ENCODE results near the gene NEDD8.

The NEDD8 gene

GRCh38 chr14:24252289-24253124 is 20.3 kb upstream of the NEDD8 start:
- intact Hi-C loops (cut with DNase I), result no loop called here

GRCh38 chr14:24251880-24252288 is 19.7 kb upstream of the NEDD8 start:
- no peak for DNase-seq
- intact Hi-C loops (cut with DNase I), result no loop called here

More at GRCh38 chr14:24252289-24253124, 20.3 kb upstream of the NEDD8 start:
- peak in 3 of 10 donors; percentile 11 to 72 (median 48) for DNase-seq

GRCh38 chr14:24250354-24250753 is 18.2 kb upstream of the NEDD8 start:
- DNase-seq, result peak in 1 of 10 donors; percentile 24
- intact Hi-C loops (cut with DNase I), result no loop called here

DNA sequence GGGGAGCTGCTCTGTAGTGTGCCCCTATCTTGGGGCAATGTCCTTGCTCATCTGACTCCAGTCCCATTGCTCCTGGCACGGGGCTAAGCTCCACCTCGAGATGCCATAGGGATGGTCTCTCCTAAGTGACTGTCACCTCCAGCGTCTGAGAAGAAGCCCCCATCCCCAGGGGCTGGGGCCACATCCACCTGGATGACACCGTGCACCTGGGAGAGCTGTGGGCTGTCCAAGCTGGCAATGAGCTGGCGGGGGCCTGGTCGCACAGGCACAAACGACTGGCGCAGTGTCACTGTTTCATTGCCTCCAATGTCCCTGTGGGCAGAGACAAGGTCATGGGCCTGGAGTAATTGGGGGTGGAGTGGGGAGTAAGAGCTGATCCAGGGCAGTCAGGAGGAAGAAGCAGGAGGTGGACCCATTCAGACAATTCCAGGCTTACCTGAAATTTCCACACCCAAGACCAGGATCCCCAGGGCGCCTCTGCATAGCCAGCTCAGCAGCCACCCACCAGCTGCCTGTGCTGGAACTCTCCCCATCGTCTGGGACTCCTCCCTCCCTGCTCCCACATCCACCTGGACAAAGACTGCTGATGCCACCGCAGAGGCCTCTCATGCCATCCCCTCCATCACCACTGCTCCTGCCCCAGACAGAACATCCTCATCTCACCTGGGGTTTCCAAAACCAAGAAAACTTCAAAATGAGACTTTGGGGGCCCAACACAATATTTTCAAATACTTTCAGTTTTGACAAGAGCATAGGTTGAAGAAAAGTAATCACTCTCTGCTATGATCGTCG is 17.3 kb upstream of the NEDD8 start:
- peak in 1 of 10 donors; percentile 37 for DNase-seq

GRCh38 chr14:24247422-24247821 is 15.3 kb upstream of the NEDD8 start:
- peak in 1 of 10 donors; percentile 11 for DNase-seq
- intact Hi-C loops (cut with DNase I), result loop anchor here (10.0 kb wide), 1 partner anchor 187 kb away; no protein-coding TSS in a partner anchor

More for the DNA sequence above, 17.3 kb upstream of the NEDD8 start:
- intact Hi-C loops (cut with DNase I), result loop anchor here (10.0 kb wide), 1 partner anchor 185 kb away; no protein-coding TSS in a partner anchor

GRCh38 chr14:24246765-24247212 is 14.6 kb upstream of the NEDD8 start:
- DNase-seq, result peak in 1 of 10 donors; percentile 19
- intact Hi-C loops (cut with DNase I), result loop anchor here (10.0 kb wide), 1 partner anchor 188 kb away; no protein-coding TSS in a partner anchor

GRCh38 chr14:24245350-24245749 is 13.2 kb upstream of the NEDD8 start:
- DNase-seq, result peak in 1 of 10 donors; percentile 18
- intact Hi-C loops (cut with DNase I), result loop anchor here (10.0 kb wide), 1 partner anchor 189 kb away; no protein-coding TSS in a partner anchor

- DNase-seq, result peak in 2 of 10 donors; percentile 10 to 28
- intact Hi-C loops (cut with DNase I), result loop anchor here (2.0 to 10.0 kb wide), 3 partner anchors 27 to 191 kb away; partner anchors contain the start of gene RABGGTA
Observed at GRCh38 chr14:24243336-24243836, 11.2 kb upstream of the NEDD8 start.

DNA sequence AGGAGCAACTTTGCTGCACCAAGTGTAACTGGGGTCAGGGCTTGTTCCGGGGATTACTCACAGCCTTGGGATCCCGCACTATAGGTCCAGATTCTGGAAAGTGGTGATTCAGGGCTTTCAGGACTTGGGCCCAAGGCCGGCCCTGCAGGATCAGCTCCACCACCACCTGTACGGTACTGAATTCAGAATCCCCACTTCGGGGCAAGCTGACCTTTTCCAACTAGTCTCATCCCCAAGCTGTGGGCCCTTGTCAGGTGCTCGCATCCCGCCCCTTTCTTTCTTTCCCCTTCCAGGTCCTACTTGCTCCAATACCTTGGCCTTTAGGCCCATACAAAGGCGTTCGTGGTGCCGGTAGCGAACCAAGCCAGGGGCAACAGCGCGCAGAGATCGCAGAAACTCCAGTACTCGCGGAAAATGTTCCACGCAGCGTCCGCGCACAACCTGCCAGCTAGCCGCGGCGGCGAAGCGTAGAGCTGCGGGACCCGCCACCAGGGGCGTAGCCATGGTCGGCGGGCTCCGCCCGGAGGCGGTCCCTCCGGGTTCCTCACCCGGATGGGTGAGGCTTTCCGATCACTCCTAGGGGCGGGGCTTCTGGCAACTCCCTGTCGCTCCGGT is 9.8 kb upstream of the NEDD8 start:
- intact Hi-C loops (cut with DNase I), result loop anchor here (1.0 to 10.0 kb wide), 4 partner anchors 10 to 193 kb away; partner anchors contain the start of genes GMPR2, NEDD8 and RABGGTA
- peak in 8 of 10 donors; percentile 83 to 98 (median 90) for DNase-seq

DNA sequence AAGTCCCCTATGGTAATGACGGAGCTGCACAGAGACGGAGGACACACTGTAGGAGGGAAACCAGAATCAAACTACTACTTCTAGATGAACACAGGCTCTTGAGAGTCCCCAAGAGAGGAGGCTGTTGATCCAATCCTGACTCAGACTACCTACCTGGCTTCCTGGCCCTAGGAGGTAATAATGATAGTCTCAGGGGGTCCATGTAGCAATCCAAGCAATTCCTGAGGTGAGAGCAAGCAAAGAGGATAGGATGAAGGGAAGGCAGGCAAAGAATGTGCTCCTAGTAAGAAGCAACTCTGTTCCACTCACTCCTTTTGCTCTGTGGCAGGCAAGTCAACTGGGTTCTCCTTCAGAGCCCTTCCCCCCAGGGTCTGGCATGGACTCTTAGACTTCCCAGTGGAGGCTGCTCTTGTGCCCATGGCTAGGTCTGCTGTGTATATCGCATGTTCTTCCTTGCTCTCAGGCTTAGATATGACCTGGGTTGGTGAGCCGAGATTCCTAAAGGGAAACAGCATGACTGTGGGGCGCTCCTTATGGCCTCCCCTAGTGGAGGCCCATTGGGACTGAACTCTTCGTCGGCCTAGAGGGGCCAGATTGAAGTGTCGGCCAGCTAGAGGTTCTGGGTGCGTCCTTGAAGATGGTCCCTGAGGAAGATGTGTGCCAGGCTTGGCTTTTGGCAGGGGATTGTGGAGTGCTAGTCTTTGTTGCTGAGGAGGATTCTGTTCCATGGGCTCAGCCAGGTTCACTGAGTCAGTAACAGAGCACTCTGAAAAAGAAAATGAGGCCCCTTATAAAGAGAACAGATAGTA is 8.1 kb upstream of the NEDD8 start:
- intact Hi-C loops (cut with DNase I), result loop anchor here (10.0 kb wide), 1 partner anchor 194 kb away; no protein-coding TSS in a partner anchor

DNA sequence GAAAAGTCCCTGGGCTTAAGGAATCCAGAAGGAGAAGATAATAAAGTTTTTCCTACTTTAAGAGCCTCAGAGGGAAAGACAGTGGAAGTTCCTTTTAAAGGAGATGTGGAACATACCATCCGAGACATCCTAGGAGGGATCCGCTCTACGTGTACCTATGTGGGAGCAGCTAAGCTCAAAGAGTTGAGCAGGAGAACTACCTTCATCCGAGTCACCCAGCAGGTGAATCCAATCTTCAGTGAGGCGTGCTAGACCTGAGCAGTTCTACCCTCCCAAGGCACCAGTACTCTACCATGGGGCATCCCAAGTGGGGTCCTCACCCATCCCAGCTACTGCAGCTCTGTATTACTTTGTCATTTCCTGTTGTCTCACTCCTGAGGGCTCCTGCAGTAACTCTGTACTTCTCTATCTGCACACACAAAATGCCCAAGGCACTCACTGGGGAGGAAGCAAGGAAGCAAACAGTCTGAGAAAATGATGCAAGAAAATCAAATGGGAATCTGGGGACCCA is 6.4 kb upstream of the NEDD8 start:
- intact Hi-C loops (cut with DNase I), result no loop called here
- DNase-seq, result no peak

More for the DNA sequence above, 8.1 kb upstream of the NEDD8 start:
- no peak for DNase-seq

GRCh38 chr14:24238123-24238522 is 6.0 kb upstream of the NEDD8 start:
- no peak for DNase-seq
- intact Hi-C loops (cut with DNase I), result no loop called here

- intact Hi-C loops (cut with DNase I), result no loop called here
- DNase-seq, result no peak
Observed at GRCh38 chr14:24237463-24237955, 5.3 kb upstream of the NEDD8 start.

DNA sequence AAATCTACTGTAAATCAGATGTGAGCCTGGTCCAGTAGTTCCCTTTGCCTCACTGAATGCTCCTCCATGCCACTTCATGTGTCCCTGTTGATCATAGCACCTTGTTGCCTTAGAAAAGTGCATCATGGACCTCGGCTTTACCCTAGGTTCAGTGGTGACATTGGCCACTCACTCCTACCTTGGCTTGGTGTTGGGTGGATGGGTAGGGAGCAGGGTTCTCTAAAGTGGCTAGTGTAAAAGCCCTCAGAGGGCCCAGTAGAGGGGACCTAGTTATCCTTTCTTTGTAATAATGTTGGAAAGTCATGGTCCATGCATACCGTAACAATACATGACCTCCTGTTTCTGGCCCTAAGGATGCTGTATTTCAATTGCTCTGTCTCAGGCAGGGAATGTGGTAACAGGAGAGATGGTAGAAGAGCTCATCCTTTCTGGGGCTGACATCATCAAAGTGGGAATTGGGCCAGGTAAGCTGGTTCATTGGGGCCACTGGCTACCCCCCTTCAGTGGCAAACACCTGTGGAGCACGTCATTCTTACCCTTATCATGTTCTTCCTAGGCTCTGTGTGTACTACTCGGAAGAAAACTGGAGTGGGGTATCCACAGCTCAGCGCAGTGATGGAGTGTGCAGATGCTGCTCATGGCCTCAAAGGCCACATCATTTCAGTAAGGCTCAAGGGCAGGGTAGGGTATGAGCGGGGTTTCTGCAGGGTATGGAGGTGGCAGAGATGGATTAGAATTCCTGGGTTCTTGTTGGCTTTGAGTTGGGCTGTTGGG is 4.7 kb upstream of the NEDD8 start:
- intact Hi-C loops (cut with DNase I), result no loop called here
- DNase-seq, result no peak

- DNase-seq, result no peak
- intact Hi-C loops (cut with DNase I), result no loop called here
Observed at GRCh38 chr14:24235804-24236688, 3.9 kb upstream of the NEDD8 start.

GRCh38 chr14:24234095-24235005 is 2.2 kb upstream of the NEDD8 start:
- DNase-seq, result no peak
- intact Hi-C loops (cut with DNase I), result no loop called here

Data from posterior cingulate gyrus (tissue), 11 donors.